GM12874 (cell line): Measurements from ENCODE around the gene MORN1.

Experiments used
- TF ChIP-seq, protein P1 (sequence below): IDR thresholded peaks from 2 replicates; pipeline ENCODE4 v1.5.1; 2011; ENCODE audit warnings: low read depth, mild to moderate bottlenecking, control low read depth, low read length, moderate library complexity; ENCODE audit not compliant: insufficient read depth

The MORN1 gene

DNA sequence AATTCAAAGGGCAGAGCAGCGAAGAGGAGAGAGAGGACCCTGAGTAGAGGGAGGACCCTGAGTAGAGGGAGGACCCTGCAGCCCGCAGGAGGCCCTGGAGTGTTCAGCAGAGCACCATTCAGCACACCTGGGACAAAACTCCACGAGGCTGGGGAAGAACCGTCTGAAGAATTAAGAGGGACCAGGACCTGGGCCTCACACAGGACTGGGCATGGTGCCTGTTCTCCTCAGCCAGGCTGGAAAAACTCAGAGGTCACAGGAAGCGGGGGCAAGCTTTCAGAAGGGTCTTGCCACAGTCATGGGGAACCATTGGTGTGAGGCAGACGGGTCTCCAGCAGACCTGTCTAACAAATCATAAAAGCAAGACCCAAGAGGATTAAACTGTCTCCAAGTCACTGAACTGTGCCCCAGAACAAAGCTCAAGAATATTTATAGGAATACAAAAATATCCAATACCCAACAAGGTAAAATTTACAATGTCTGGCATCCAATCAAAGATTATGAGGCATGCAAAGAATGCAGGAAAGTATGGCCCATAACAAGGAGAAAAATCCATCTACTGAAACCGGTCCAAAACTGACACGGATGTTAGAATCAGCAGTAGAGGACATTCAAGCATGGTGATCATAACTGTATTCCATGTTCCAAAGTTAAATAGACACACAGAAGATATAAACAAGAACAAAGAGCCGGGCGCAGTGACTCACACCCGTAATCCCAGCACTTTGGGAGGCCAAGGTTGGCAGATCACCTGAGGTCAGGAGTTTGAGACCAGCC is 30.6 kb downstream of the MORN1 start:
- TF ChIP-seq, protein P1, sequence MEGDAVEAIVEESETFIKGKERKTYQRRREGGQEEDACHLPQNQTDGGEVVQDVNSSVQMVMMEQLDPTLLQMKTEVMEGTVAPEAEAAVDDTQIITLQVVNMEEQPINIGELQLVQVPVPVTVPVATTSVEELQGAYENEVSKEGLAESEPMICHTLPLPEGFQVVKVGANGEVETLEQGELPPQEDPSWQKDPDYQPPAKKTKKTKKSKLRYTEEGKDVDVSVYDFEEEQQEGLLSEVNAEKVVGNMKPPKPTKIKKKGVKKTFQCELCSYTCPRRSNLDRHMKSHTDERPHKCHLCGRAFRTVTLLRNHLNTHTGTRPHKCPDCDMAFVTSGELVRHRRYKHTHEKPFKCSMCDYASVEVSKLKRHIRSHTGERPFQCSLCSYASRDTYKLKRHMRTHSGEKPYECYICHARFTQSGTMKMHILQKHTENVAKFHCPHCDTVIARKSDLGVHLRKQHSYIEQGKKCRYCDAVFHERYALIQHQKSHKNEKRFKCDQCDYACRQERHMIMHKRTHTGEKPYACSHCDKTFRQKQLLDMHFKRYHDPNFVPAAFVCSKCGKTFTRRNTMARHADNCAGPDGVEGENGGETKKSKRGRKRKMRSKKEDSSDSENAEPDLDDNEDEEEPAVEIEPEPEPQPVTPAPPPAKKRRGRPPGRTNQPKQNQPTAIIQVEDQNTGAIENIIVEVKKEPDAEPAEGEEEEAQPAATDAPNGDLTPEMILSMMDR: no peak

DNA sequence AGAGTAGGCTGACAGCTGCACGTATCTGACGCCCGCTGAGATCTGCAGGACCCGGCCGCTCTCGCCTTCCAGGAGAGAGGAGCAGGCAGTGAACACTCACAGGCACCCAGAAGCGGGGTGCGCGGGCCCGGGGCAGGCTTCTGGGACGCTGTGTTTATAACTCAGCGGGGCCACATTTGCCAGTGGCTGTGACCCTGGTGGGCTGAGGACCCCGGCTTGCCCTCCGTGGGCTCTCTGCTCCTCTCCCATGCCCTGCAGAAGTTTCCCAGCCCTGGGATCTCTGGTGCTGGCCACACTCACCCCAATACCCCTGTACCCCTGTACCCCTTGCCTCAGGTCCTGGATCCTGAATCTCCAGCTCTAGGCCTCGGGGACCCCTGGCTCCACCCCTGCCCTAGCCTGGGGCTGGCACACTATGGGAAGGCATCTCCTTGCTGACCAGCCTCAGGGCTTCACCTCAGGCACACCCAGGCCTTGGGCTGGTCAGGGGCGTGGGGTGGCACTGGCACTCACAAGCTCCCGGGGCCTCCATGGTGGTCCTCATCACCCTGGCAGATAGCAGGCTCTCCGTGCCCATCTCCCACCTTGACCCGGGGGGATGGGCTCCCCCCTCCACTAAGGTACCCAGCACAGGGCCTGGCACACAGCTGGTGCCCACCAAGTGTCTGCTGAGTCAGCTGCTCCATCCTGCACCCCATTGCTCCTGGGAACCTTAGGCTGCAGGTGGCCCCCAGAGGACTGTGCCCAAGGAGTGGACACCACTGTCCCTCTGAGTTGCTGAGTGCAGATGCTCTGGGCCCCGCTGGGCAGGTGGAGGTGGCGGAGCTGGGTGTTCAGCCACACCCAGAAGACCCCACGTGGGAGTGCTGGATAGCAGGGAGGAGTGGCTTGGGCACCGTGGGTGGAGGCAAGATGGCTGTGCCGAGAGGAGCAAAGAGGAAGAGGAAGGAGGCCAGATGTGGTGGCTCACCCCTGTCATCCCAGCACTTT is 32.4 kb downstream of the MORN1 start:
- TF ChIP-seq, protein P1: no peak

DNA sequence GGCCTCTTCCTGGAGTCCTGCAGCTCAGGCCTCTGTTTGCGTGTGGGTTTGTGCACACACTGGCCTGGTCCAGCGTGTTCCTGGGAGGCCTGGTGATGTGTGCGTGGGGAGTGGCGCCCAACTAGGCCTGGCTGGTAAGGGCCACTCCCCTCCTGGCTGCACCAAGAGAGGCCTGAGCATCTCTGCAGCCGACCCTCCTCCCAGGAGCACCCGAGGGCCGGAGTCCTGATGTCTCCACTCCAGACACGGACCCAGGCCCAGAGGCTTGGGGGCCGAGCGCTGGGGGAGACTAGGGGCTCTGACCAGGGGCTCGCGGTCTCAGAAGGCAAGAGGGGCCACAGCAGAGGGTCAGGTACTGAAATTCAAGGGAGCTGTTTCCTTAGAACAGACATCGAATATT is 33.3 kb downstream of the MORN1 start:
- TF ChIP-seq, protein P1: no peak

DNA sequence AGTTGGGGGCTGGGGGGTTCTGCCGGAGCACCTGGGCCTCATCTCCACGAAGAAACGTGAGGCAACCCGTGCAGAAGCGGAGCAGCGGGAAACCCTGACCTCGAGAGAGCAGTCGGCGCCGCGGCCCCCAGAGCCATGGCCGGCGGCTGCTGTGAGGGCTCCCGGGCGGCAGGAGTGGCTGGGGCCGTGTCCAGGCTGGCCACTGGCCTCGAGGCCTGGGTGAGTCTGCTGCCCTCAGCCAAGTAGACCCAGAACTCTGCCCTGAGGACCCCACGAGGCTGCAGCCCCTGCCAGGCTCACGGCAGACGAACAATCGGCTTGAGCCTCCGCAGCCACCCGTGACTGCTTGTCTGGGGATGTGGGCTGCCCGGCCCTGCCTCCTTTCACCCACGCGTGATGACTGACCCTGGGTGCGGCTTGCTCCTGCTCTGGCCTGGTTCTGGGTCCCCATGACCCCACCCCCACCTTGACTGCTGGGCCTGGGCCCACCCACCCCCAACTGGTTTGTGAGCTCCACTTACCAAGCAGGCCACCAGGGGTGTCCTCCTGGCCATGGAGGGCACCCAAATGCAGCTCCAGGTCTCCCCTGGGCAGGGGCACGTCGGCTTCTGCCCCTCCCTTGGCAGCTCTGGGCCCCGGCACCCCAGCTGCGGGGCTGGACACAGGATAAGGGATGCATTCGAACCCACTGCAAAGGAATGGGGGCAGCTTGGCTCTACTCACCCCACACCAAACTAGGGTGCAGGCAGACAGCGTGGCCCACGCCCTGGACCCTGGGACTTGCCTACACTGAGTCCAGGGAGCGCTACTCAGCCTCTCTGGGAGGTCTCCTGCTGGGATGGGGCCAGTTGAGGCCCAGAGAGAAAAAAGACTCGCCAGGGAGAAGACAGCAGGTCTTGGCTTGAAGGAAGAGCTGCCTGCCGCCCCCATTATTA is 34.2 kb downstream of the MORN1 start:
- TF ChIP-seq, protein P1: no peak

DNA sequence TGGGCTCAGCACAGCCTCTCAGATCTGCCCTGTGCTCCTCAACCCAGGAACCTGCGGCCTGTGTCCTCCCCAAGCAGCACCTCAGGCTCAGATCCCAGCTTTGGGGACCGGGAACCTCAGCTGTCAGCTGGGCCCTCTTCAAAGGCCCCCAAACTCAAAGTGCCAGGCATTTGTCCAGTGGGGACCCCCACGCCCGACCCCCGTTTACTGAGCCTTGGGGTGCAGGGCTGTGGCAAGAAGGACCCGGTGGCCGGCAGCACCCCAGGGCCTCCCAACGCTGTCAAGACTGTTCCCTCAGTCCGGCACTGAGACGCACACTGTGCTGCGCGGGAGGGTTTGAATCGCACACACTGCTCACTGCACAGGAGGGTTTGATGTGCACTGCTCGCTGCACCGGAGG is 35.0 kb downstream of the MORN1 start:
- TF ChIP-seq, protein P1: no peak

DNA sequence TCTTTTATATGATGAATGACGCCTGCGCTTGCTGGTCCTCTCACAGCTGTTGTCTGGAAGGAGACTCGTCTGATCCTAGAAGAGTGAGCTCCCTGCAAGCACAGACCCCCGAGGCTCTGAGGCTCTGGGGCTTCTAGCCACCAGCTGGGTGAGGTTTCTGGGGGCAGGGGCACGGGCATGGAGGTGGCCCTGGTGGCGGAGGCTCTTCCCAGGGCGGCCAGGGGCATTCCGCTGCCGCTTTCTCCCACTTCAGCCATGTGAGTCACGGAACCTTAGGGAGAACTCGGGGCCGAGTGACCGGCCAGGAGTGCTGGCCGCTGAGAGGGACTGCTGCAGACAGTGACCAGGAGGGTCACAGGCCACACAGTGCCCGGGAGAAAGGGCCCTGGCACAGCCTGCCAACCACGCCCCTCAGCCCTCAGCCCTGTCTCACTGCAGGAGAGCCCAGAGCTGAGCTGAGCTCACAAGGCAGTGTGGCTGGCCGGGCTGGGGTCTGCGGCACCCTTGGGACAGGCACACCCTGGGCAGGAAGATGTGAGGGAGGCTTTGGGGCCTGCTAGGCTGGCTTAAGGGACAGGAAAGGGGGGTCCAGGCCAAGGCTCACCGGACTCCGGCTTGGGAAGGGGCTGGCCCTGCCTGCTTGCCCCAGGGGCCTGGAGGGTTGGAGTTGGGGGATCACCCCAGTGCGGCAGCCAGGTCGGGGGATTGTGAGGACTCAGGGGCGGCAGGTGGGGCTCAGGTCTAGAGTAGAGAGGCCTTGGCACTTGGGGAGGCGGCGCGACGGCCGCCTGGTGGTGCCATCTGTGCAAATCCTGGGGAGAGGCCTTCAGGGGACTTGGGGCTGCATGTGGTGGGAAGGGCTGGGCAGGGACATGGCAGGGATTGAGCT is 35.7 kb downstream of the MORN1 start:
- TF ChIP-seq, protein P1: no peak
